SK-N-SH treated with all-trans-retinoic acid at 6 μM for 48 hours (cell line): ENCODE measurements around the gene TUT7.

ENCODE experiments used
- ATAC-seq: fragments of 200-7000 bp; cut with Tn5 transposase; 3 replicates; pipeline ENCODE4 v1.9.1; 2020; ENCODE audit warnings: mild to moderate bottlenecking, moderate library complexity
- ARNTL ChIP-seq: fragments of 450-650 bp; formaldehyde crosslinking; IDR thresholded peaks from 2 replicates; pipeline ENCODE4 v1.5.0; 2020; ENCODE audit warnings: low read depth, mild to moderate bottlenecking, moderate library complexity, borderline replicate concordance
- BACH2 ChIP-seq: fragments of 250-450 bp; sonication (Bioruptor Pico); IDR thresholded peaks from 2 replicates; pipeline ENCODE4 v1.9.0; 2021; ENCODE audit warnings: mild to moderate bottlenecking, borderline replicate concordance
- CSDC2 ChIP-seq: fragments of 250-450 bp; sonication (Bioruptor Pico); IDR thresholded peaks from 2 replicates; pipeline ENCODE4 v1.5.0; 2020; ENCODE audit warnings: mild to moderate bottlenecking, moderate library complexity
- GLIS3 ChIP-seq: fragments of 250-450 bp; sonication (Bioruptor Pico); IDR thresholded peaks from 2 replicates; pipeline ENCODE4 v1.5.0; 2020; ENCODE audit warnings: mild to moderate bottlenecking, moderate library complexity
- ISL1 ChIP-seq: fragments of 250-450 bp; sonication (Bioruptor Pico); IDR thresholded peaks from 2 replicates; pipeline ENCODE4 v2.1.2; 2022; ENCODE audit warnings: mild to moderate bottlenecking, moderate library complexity
- OSR1 ChIP-seq: fragments of 250-450 bp; sonication (Bioruptor Pico); IDR thresholded peaks from 2 replicates; pipeline ENCODE4 v1.8.0; 2022; ENCODE audit warnings: moderate library complexity, mild to moderate bottlenecking, inconsistent platforms
- PPARA ChIP-seq: fragments of 250-450 bp; sonication (Bioruptor Pico); IDR thresholded peaks from 2 replicates; pipeline ENCODE4 v1.5.0; 2020; ENCODE audit warnings: mild to moderate bottlenecking, borderline replicate concordance
- RARB ChIP-seq: fragments of 250-450 bp; sonication (Bioruptor Pico); IDR thresholded peaks from 2 replicates; pipeline ENCODE4 v1.8.0; 2021; ENCODE audit warnings: mild to moderate bottlenecking, moderate library complexity
- SNAI2 ChIP-seq: fragments of 250-450 bp; sonication (Bioruptor Pico); IDR thresholded peaks from 2 replicates; pipeline ENCODE4 v1.5.0; 2020; ENCODE audit warnings: mild to moderate bottlenecking, moderate library complexity
- TCF4 ChIP-seq: fragments of 250-450 bp; sonication (Bioruptor Pico); IDR thresholded peaks from 2 replicates; pipeline ENCODE4 v1.8.0; 2021; ENCODE audit warnings: mild to moderate bottlenecking, moderate library complexity, borderline replicate concordance
- TOX ChIP-seq: fragments of 250-450 bp; sonication (Bioruptor Pico); IDR thresholded peaks from 2 replicates; pipeline ENCODE4 v1.8.0; 2021; ENCODE audit warnings: mild to moderate bottlenecking, moderate library complexity, borderline replicate concordance
- ZFP3 ChIP-seq: fragments of 250-450 bp; sonication (Bioruptor Pico); IDR thresholded peaks from 2 replicates; pipeline ENCODE4 v1.5.0; 2020; ENCODE audit warnings: mild to moderate bottlenecking, moderate library complexity
- ZNF565 ChIP-seq: fragments of 450-650 bp; formaldehyde crosslinking; conservative IDR thresholded peaks from 2 replicates; pipeline ENCODE4 v1.5.0; 2020; ENCODE audit warnings: low read depth, mild to moderate bottlenecking, moderate library complexity
- ZNF70 ChIP-seq: fragments of 450-650 bp; formaldehyde crosslinking; IDR thresholded peaks from 2 replicates; pipeline ENCODE4 v1.5.0; 2020; ENCODE audit warnings: mild to moderate bottlenecking, moderate library complexity
- TF ChIP-seq, protein P1 (sequence below): fragments of 250-450 bp; sonication (Bioruptor Pico); IDR thresholded peaks from 2 replicates; pipeline ENCODE4 v1.5.1; 2020; ENCODE audit warnings: low read depth, mild to moderate bottlenecking, moderate library complexity
- TF ChIP-seq, protein P2 (sequence below): fragments of 250-450 bp; sonication (Bioruptor Pico); IDR thresholded peaks from 2 replicates; pipeline ENCODE4 v1.5.0; 2020; ENCODE audit warnings: mild to moderate bottlenecking, moderate library complexity
- TF ChIP-seq, protein P3 (sequence below): fragments of 250-450 bp; sonication (Bioruptor Pico); IDR thresholded peaks from 2 replicates; pipeline ENCODE4 v1.8.0; 2020; ENCODE audit warnings: mild to moderate bottlenecking, moderate library complexity, borderline replicate concordance
- TF ChIP-seq, protein P4 (sequence below): fragments of 250-450 bp; sonication (Bioruptor Pico); IDR thresholded peaks from 2 replicates; pipeline ENCODE4 v1.5.1; 2021; ENCODE audit warnings: mild to moderate bottlenecking, moderate library complexity
- TF ChIP-seq, protein P5 (sequence below): fragments of 250-450 bp; sonication (Bioruptor Pico); IDR thresholded peaks from 2 replicates; pipeline ENCODE4 v1.8.0; 2021; ENCODE audit warnings: low read depth, mild to moderate bottlenecking, moderate library complexity, borderline replicate concordance

The TUT7 gene

DNA sequence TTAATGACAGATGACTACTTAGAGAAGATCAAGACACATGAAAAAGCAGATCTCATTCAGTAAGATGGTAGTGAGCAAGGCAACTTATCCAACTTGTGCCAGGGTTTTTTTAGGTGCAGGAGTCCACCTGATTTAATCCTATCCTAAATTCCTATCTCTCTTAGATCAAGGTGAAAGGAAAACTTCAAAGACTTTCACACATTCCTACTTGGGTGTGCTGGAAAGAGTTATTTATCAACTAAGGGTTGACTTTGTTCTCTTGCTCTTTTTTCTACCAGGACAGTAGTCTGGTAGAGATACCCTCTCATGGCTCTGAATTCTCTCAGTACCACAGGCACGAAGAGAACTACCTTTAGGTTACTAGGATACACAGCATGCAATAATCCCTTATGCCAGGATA lies 18.2 kb downstream of the TUT7 start:
- no peak for TF ChIP-seq RARB (CRISPR knock-in tag)
- TF ChIP-seq ARNTL = no peak
- TF ChIP-seq OSR1 (CRISPR knock-in tag) = no peak
- TF ChIP-seq, all 23 proteins: peak for 0
- ATAC-seq = no peak

DNA sequence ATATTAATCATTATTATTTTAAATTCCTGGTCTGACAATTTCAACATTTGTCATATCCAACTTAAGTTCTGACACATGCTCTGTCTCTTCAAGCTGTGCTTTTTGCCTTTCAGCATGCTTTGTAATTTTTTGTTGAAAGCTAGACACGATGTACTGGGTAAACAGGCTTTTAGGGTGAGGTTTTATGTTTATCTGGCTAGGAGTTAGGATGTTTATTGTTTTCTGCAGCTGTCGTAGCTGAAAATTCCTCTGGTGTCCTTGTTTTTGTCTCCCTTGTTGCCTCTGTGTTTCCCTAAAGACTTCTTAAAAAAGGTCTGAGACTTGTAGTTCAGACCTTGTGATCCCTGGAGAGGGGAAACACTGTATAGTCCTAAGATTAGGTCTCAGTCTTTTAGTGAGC lies 20.6 kb downstream of the TUT7 start:
- ATAC-seq = no peak

DNA sequence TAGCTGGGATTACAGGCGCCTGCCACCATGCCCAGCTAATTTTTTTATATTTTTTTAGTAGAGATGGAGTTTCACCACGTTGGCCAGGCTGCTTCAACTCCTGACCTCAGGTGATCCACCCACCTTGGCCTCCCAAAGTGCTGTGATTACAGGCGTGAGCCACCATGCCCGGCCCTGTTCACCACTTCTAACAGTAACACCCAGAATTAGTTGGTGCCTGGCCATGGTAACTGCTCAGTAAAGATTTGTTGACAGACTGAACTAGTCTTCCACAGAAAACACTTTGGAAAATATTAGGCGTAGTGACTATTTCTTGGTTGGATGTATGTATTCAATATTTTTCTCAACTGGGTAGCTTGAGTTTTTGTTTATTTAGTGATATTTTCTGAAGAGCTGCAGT lies 24.0 kb downstream of the TUT7 start:
- TF ChIP-seq SNAI2 (CRISPR knock-in tag) = no peak
- TF ChIP-seq BACH2 = no peak
- TF ChIP-seq, protein P1, sequence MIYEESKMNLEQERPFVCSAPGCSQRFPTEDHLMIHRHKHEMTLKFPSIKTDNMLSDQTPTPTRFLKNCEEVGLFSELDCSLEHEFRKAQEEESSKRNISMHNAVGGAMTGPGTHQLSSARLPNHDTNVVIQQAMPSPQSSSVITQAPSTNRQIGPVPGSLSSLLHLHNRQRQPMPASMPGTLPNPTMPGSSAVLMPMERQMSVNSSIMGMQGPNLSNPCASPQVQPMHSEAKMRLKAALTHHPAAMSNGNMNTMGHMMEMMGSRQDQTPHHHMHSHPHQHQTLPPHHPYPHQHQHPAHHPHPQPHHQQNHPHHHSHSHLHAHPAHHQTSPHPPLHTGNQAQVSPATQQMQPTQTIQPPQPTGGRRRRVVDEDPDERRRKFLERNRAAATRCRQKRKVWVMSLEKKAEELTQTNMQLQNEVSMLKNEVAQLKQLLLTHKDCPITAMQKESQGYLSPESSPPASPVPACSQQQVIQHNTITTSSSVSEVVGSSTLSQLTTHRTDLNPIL = no peak
- TF ChIP-seq, protein P2, sequence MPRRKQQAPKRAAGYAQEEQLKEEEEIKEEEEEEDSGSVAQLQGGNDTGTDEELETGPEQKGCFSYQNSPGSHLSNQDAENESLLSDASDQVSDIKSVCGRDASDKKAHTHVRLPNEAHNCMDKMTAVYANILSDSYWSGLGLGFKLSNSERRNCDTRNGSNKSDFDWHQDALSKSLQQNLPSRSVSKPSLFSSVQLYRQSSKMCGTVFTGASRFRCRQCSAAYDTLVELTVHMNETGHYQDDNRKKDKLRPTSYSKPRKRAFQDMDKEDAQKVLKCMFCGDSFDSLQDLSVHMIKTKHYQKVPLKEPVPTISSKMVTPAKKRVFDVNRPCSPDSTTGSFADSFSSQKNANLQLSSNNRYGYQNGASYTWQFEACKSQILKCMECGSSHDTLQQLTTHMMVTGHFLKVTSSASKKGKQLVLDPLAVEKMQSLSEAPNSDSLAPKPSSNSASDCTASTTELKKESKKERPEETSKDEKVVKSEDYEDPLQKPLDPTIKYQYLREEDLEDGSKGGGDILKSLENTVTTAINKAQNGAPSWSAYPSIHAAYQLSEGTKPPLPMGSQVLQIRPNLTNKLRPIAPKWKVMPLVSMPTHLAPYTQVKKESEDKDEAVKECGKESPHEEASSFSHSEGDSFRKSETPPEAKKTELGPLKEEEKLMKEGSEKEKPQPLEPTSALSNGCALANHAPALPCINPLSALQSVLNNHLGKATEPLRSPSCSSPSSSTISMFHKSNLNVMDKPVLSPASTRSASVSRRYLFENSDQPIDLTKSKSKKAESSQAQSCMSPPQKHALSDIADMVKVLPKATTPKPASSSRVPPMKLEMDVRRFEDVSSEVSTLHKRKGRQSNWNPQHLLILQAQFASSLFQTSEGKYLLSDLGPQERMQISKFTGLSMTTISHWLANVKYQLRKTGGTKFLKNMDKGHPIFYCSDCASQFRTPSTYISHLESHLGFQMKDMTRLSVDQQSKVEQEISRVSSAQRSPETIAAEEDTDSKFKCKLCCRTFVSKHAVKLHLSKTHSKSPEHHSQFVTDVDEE (CRISPR knock-in tag) = no peak
- TF ChIP-seq PPARA = no peak
- no peak for TF ChIP-seq OSR1 (CRISPR knock-in tag)
- no peak for TF ChIP-seq ZFP3
- no peak for TF ChIP-seq TCF4
- TF ChIP-seq CSDC2 (CRISPR knock-in tag) = no peak
- no peak for TF ChIP-seq RARB (CRISPR knock-in tag)
- TF ChIP-seq GLIS3 (CRISPR knock-in tag) = no peak
- no peak for TF ChIP-seq TOX (CRISPR knock-in tag)
- TF ChIP-seq, protein P3, sequence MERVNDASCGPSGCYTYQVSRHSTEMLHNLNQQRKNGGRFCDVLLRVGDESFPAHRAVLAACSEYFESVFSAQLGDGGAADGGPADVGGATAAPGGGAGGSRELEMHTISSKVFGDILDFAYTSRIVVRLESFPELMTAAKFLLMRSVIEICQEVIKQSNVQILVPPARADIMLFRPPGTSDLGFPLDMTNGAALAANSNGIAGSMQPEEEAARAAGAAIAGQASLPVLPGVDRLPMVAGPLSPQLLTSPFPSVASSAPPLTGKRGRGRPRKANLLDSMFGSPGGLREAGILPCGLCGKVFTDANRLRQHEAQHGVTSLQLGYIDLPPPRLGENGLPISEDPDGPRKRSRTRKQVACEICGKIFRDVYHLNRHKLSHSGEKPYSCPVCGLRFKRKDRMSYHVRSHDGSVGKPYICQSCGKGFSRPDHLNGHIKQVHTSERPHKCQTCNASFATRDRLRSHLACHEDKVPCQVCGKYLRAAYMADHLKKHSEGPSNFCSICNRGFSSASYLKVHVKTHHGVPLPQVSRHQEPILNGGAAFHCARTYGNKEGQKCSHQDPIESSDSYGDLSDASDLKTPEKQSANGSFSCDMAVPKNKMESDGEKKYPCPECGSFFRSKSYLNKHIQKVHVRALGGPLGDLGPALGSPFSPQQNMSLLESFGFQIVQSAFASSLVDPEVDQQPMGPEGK (CRISPR knock-in tag) = no peak
- TF ChIP-seq, protein P4, sequence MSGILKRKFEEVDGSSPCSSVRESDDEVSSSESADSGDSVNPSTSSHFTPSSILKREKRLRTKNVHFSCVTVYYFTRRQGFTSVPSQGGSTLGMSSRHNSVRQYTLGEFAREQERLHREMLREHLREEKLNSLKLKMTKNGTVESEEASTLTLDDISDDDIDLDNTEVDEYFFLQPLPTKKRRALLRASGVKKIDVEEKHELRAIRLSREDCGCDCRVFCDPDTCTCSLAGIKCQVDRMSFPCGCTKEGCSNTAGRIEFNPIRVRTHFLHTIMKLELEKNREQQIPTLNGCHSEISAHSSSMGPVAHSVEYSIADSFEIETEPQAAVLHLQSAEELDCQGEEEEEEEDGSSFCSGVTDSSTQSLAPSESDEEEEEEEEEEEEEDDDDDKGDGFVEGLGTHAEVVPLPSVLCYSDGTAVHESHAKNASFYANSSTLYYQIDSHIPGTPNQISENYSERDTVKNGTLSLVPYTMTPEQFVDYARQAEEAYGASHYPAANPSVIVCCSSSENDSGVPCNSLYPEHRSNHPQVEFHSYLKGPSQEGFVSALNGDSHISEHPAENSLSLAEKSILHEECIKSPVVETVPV = no peak
- TF ChIP-seq, protein P5, sequence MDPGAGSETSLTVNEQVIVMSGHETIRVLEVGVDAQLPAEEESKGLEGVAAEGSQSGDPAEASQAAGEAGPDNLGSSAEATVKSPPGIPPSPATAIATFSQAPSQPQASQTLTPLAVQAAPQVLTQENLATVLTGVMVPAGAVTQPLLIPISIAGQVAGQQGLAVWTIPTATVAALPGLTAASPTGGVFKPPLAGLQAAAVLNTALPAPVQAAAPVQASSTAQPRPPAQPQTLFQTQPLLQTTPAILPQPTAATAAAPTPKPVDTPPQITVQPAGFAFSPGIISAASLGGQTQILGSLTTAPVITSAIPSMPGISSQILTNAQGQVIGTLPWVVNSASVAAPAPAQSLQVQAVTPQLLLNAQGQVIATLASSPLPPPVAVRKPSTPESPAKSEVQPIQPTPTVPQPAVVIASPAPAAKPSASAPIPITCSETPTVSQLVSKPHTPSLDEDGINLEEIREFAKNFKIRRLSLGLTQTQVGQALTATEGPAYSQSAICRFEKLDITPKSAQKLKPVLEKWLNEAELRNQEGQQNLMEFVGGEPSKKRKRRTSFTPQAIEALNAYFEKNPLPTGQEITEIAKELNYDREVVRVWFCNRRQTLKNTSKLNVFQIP (CRISPR knock-in tag) = no peak
- TF ChIP-seq ARNTL = no peak

More for the DNA sequence above, 20.6 kb downstream of the TUT7 start:
- no peak for TF ChIP-seq ZNF70 (CRISPR knock-in tag)
- TF ChIP-seq RARB (CRISPR knock-in tag) = no peak
- TF ChIP-seq ZNF565 (CRISPR knock-in tag) = no peak

DNA sequence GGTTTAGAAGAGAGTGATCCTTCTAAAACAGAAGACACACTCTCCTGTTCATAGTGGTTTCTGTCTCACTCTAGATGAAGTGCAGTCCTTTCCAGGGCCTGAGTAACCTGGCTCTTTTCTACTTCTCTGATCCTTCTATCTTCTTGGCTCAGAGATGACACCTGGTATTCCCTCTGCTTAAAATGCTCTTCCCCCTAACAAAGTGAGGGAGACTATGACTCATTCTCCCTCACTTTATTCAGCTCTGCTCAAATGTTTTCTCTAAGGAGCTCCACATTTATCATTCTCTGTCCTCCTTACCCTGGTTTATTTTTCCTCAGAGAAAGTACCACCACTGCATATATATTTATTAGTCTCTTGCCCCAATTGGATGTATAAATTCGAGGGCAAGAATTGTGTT lies 24.6 kb downstream of the TUT7 start:
- TF ChIP-seq ISL1 (CRISPR knock-in tag) = 0 out of 2 replicates have a peak, but pooled peaks have one; percentile 16
- TF ChIP-seq, protein P5 (CRISPR knock-in tag) = no peak
- peak; percentile 75 for ATAC-seq

More for the DNA sequence above, 24.0 kb downstream of the TUT7 start:
- ATAC-seq = no peak; the same call in 2 of the 3 replicates
